NCI-H2081 (cell line): ENCODE measurements around the gene SLCO3A1.
"Not testable (repeated sequence)": the region's sequence is repeated elsewhere in the genome, so short reads cannot be mapped to it uniquely, and the experiment has no call there.

Source experiments
- DNase-seq, 2 experiments: peaks; one replicate each; lab custom pipeline; 2025; lab: John Stamatoyannopoulos, UW

SLCO3A1 gene

GRCh38 chr15:92069308-92070250 lies 216.1 kb downstream of the SLCO3A1 start:
- DNase-seq: no peak

GRCh38 chr15:92070251-92070650 lies 216.7 kb downstream of the SLCO3A1 start:
- not testable (repeated sequence) for DNase-seq

- DNase-seq: no peak
Observed at GRCh38 chr15:92071045-92071634, 217.6 kb downstream of the SLCO3A1 start.

GRCh38 chr15:92073044-92073785 lies 219.7 kb downstream of the SLCO3A1 start:
- no peak for DNase-seq

- no peak for DNase-seq
Observed at GRCh38 chr15:92074101-92074500, 220.6 kb downstream of the SLCO3A1 start.

GRCh38 chr15:92074646-92075045 lies 221.1 kb downstream of the SLCO3A1 start:
- DNase-seq: no peak

- DNase-seq: no peak
Observed at GRCh38 chr15:92075764-92076163, 222.3 kb downstream of the SLCO3A1 start.

GRCh38 chr15:92076541-92076940 lies 223.0 kb downstream of the SLCO3A1 start:
- peak; percentile 25 to 36 for DNase-seq

- peak; percentile 54 to 76 for DNase-seq
Observed at GRCh38 chr15:92077353-92078085, 224.0 kb downstream of the SLCO3A1 start.

GRCh38 chr15:92078270-92078669 lies 224.8 kb downstream of the SLCO3A1 start:
- no peak for DNase-seq

- peak in 1 of 2 experiments; percentile 9 for DNase-seq
Observed at GRCh38 chr15:92079047-92079446, 225.5 kb downstream of the SLCO3A1 start.

GRCh38 chr15:92079647-92080255 lies 226.2 kb downstream of the SLCO3A1 start:
- no peak for DNase-seq

GRCh38 chr15:92082006-92082843 lies 228.7 kb downstream of the SLCO3A1 start:
- peak; percentile 63 to 70 for DNase-seq

GRCh38 chr15:92083190-92083589 lies 229.7 kb downstream of the SLCO3A1 start:
- DNase-seq: no peak

- DNase-seq: no peak
Observed at GRCh38 chr15:92087211-92087610, 233.7 kb downstream of the SLCO3A1 start.

GRCh38 chr15:92091155-92091734 lies 237.7 kb downstream of the SLCO3A1 start:
- DNase-seq: peak; percentile 54 to 70

- DNase-seq: no peak
Observed at GRCh38 chr15:92092289-92093105, 239.0 kb downstream of the SLCO3A1 start.

- no peak for DNase-seq
Observed at GRCh38 chr15:92095693-92096092, 242.2 kb downstream of the SLCO3A1 start.
